ENCODE measurements around the gene NFIA.

- no peak for TF ChIP-seq CTCF (IDR thresholded peaks at IDR 0.05)
- no peak for TF ChIP-seq POLR2A (IDR thresholded peaks at IDR 0.05)
Observed at GRCh38 chr1:61370913-61371279, 288.5 kb downstream of the NFIA start.

Data from upper lobe of left lung (tissue), 4 donors.